ENCODE data around the gene BBS10. TPM values are rescaled to one million over a fixed set of nuclear protein-coding genes. Genes with fewer than 3 reads are reported as not detected.

The BBS10 gene
- total RNA-seq, 1 donor from 2014 or later: 7.6 TPM

DNA sequence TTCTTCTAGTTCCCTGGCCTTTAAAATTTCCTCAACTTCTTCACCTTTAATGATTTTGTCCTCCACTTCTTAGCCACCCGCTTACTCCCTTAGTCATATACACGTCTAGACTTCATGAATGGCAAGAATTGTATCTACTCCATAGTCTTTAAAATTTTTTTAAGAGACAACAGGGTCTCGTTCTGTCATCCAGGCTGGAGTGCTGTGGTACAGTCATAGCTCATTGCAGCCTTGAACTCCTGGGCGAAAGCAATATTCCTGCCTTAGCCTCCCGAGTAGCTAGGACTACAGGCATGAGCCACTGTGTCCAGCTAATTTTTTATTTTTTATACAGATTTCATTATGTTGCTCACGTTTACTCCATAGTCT lies 47.9 kb downstream of the BBS10 start:
- no peak overlapping the region for H3K27ac ChIP-seq
- no peaks in the 10 kb centered on the region for H3K27me3 ChIP-seq
- H3K4me1 ChIP-seq: no peaks in the 10 kb centered on the region
- no peak for DNase-seq (ENCODE audit: extremely low spot score in 2 of 2)
- H3K9me3 ChIP-seq: no peaks in the 10 kb centered on the region
- intact Hi-C loops (cut with DNase I): no loop called here
- TF ChIP-seq, protein P1, sequence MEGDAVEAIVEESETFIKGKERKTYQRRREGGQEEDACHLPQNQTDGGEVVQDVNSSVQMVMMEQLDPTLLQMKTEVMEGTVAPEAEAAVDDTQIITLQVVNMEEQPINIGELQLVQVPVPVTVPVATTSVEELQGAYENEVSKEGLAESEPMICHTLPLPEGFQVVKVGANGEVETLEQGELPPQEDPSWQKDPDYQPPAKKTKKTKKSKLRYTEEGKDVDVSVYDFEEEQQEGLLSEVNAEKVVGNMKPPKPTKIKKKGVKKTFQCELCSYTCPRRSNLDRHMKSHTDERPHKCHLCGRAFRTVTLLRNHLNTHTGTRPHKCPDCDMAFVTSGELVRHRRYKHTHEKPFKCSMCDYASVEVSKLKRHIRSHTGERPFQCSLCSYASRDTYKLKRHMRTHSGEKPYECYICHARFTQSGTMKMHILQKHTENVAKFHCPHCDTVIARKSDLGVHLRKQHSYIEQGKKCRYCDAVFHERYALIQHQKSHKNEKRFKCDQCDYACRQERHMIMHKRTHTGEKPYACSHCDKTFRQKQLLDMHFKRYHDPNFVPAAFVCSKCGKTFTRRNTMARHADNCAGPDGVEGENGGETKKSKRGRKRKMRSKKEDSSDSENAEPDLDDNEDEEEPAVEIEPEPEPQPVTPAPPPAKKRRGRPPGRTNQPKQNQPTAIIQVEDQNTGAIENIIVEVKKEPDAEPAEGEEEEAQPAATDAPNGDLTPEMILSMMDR (IDR thresholded peaks at IDR 0.05): no peak
- no peak for TF ChIP-seq POLR2A (IDR thresholded peaks at IDR 0.05)
- no peak for TF ChIP-seq POLR2AphosphoS5 (IDR thresholded peaks at IDR 0.05; ENCODE audit: insufficient read depth in 1 of 2, low read depth in 1 of 2)
- H3K4me3 ChIP-seq: no peak overlapping the region
- no peaks in the 10 kb centered on the region for H3K36me3 ChIP-seq

DNA sequence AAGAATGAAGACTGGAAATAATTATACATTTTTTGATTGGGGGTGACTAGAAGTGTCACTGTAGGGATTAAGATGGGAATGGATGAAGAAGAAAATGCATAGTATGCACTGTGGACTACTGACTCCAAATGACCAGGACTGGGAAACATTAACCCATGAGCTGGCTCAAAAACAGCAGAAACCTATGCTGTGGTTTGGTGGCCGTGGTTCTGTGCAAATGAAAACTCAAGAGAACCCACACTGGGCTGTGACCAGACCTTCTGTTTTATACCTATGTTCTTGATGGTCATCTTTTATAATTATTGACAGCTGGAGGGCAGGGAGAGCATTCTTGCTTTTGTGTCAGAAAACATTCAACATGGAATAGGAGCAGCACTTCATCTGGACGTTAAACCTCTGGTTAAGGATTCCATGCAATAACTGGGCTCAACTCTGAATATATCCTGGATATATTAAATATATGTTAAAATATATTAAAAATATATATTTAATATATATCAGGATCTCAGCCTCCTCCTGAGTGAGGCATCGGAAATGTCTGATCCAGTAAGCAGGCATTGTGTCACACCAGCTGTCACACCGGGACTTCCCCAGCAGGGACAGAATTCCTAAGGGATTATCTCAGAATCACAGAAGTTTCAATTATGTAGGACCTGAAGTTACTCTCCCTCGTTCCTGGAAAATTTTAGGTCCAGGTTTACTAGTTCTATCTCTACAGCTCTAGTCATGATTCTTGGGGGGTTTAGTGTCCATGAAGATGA lies 48.5 kb downstream of the BBS10 start:
- Histone ChIP-seq H3K4me1 (no peaks in the 10 kb centered on the region), H3K36me3 (no peaks in the 10 kb centered on the region), H3K27ac (no peak overlapping the region), H3K9me3 (no peaks in the 10 kb centered on the region), H3K4me3 (no peak overlapping the region), H3K27me3 (no peaks in the 10 kb centered on the region)
- intact Hi-C loops (cut with DNase I): no loop called here
- DNase-seq (ENCODE audit: extremely low spot score in 2 of 2): no peak
- TF ChIP-seq, protein P1 (IDR thresholded peaks at IDR 0.05): no peak
- no peak for TF ChIP-seq POLR2A (IDR thresholded peaks at IDR 0.05)
- TF ChIP-seq POLR2AphosphoS5 (IDR thresholded peaks at IDR 0.05; ENCODE audit: insufficient read depth in 1 of 2, low read depth in 1 of 2): no peak

Small RNA genes within 50 kb of the gene (small RNA-seq; reads per million reads assigned to genes)
- not detected for gene RN7SKP172

Other genes starting within 250 kb of the BBS10 start
- gene OSBPL8, start 211.4 kb upstream of the BBS10 start, total RNA-seq: 66.5 TPM

All from vagina (tissue), 2 donors.